Endodermal cell (in vitro differentiated cells): ENCODE measurements around the gene GRIK4. TPM values are rescaled to one million over a fixed set of nuclear protein-coding genes. Genes with fewer than 3 reads are reported as not detected.

ENCODE experiments used
- DNase-seq: peaks from one replicate; pipeline ENCODE4 v3.0.0-alpha.2; 2017
- H3K27ac ChIP-seq: 2 replicates; pipeline ENCODE4 v1.5.1; 2013; ENCODE audit warnings: mild to moderate bottlenecking, low read depth, low read length, moderate library complexity
- H3K27me3 ChIP-seq: 2 replicates; pipeline ENCODE4 v1.6.1; 2013; ENCODE audit warnings: mild to moderate bottlenecking, low read length, moderate library complexity; ENCODE audit not compliant: insufficient read depth, control insufficient read depth, poor library complexity, severe bottlenecking
- H3K36me3 ChIP-seq: 2 replicates; pipeline ENCODE4 v1.7.0; 2013; ENCODE audit warnings: mild to moderate bottlenecking, low read length, moderate library complexity; ENCODE audit not compliant: control insufficient read depth, insufficient read depth
- H3K4me1 ChIP-seq: one replicate; pipeline ENCODE4 v1.7.0; 2013; ENCODE audit warnings: low read length; ENCODE audit not compliant: control insufficient read depth, insufficient read depth
- H3K4me3 ChIP-seq: 2 replicates; pipeline ENCODE4 v1.5.1; 2013; ENCODE audit warnings: mild to moderate bottlenecking, low read length, moderate library complexity
- H3K9ac ChIP-seq: 2 replicates; pipeline ENCODE4 v1.6.1; 2013; ENCODE audit warnings: mild to moderate bottlenecking, low read length, moderate library complexity; ENCODE audit not compliant: poor library complexity, severe bottlenecking; ENCODE audit errors: extremely low read depth
- H3K9me3 ChIP-seq: 2 replicates; pipeline ENCODE4 v1.6.1; 2013; ENCODE audit warnings: mild to moderate bottlenecking, low read length, moderate library complexity; ENCODE audit not compliant: control insufficient read depth
- H3K27ac Mint-ChIP-seq: 2 replicates; pipeline ENCODE4 v1.8.0; 2020; ENCODE audit warnings: mixed read lengths
- H3K27me3 Mint-ChIP-seq: 2 replicates; pipeline ENCODE4 v1.8.0; 2021; ENCODE audit warnings: mild to moderate bottlenecking, mixed read lengths; ENCODE audit not compliant: insufficient read depth
- H3K36me3 Mint-ChIP-seq: 2 replicates; pipeline ENCODE4 v1.8.0; 2020; ENCODE audit warnings: low read depth, mixed read lengths
- H3K4me1 Mint-ChIP-seq: 2 replicates; pipeline ENCODE4 v1.8.0; 2020; ENCODE audit warnings: mixed read lengths
- H3K4me3 Mint-ChIP-seq: 2 replicates; pipeline ENCODE4 v1.8.0; 2020; ENCODE audit warnings: mild to moderate bottlenecking, moderate library complexity, mixed read lengths
- H3K9me3 Mint-ChIP-seq: 2 replicates; pipeline ENCODE4 v1.8.0; 2020; ENCODE audit warnings: mild to moderate bottlenecking, mixed read lengths
- WGBS, 2 experiments: methylation state at CpG; one replicate each; pipeline versions ENCODE4 v1.1.5 to v1.1.7; 2013; ENCODE audit warnings: missing lambda C conversion rate in 2 of 2, mixed read lengths in 1 of 2; ENCODE audit not compliant: insufficient coverage in 1 of 2, insufficient read length in 1 of 2; 5-methylcytosine and 5-hydroxymethylcytosine counted together
- total RNA-seq, 2 donors: library from RNA; stranded (reverse); fragmentation: NEBNext Ultra II Directional in 1 of 2; extraction: Animal tissue kit (Norgen Biotek cat#: 25700) in 1 of 2; gene quantifications; 2 replicates in 1 of 2; 3 replicates in 1 of 2; pipeline ENCODE4 v1.2.1, GENCODE V29; 2021
- TF ChIP-seq, protein P1 (sequence below): fragments of 200-600 bp; sonication (generic); conservative IDR thresholded peaks from 2 replicates; pipeline ENCODE4 v1.5.0; 2021; ENCODE audit warnings: antibody characterized with exemption, mild to moderate bottlenecking

GRIK4 gene
- total RNA-seq, 2 donors from 2014 or later = 1.7 to 3.5 TPM

DNA sequence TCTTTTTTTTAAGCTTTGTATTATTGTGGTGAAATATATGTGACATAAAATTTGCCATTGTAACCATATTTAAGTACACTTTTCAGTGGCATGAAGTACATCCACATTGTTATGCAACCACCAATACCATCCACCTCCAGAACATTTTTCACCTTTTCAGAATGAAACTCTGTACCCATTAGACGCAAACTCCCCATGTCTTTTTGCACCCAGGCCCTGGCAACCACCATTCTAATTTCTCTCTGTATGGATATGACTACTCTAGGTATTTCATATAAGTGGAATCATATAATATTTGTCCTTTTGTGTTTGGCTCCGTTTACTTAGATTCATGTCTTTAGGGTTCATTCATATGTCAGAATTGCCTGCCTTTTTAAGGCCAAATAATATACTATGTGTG lies 329.5 kb downstream of the GRIK4 start:
- Mint-ChIP-seq H3K4me1 (no peaks in the 10 kb centered on the region), H3K27ac (no peak overlapping the region), H3K27me3 (no peaks in the 10 kb centered on the region), H3K4me3 (no peak overlapping the region), H3K9me3 (no peaks in the 10 kb centered on the region), H3K36me3 (no peaks in the 10 kb centered on the region)
- no peak for DNase-seq
- no peaks in the 10 kb centered on the region for H3K27me3 ChIP-seq
- WGBS, 2 experiments = 50% methylated on average over 2 of the region's 2 CpGs; no CpG with 5 or more reads in 1 of the 2 experiments
- H3K4me1 ChIP-seq = no peaks in the 10 kb centered on the region
- no peaks in the 10 kb centered on the region for H3K9me3 ChIP-seq
- H3K9ac ChIP-seq = no peak overlapping the region
- H3K4me3 ChIP-seq = no peak overlapping the region
- TF ChIP-seq, protein P1, sequence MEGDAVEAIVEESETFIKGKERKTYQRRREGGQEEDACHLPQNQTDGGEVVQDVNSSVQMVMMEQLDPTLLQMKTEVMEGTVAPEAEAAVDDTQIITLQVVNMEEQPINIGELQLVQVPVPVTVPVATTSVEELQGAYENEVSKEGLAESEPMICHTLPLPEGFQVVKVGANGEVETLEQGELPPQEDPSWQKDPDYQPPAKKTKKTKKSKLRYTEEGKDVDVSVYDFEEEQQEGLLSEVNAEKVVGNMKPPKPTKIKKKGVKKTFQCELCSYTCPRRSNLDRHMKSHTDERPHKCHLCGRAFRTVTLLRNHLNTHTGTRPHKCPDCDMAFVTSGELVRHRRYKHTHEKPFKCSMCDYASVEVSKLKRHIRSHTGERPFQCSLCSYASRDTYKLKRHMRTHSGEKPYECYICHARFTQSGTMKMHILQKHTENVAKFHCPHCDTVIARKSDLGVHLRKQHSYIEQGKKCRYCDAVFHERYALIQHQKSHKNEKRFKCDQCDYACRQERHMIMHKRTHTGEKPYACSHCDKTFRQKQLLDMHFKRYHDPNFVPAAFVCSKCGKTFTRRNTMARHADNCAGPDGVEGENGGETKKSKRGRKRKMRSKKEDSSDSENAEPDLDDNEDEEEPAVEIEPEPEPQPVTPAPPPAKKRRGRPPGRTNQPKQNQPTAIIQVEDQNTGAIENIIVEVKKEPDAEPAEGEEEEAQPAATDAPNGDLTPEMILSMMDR = no peak
- H3K27ac ChIP-seq = no peak overlapping the region
- H3K36me3 ChIP-seq = no peaks in the 10 kb centered on the region

DNA sequence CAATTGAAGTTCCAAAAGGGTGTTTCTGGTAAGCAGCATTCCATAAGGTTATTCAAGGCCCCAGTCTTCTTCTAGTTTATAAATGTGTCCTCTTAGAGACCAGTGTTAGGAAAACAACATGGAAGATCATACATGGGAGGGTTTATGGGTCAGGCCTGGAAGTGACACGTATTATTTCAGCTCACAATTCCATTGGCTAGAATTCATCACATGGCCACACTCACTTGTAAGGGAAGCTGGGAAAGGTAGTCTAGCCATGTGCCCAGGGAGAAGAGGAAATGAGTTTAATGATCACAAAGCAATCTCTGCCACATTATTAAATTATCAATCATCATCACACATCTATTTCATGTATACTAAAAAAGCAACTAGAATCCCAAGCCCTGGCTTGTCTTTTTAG lies 330.6 kb downstream of the GRIK4 start:
- Histone ChIP-seq H3K4me1 (no peaks in the 10 kb centered on the region), H3K36me3 (no peaks in the 10 kb centered on the region), H3K27ac (no peak overlapping the region), H3K9ac (no peak overlapping the region), H3K9me3 (no peaks in the 10 kb centered on the region), H3K4me3 (no peak overlapping the region), H3K27me3 (no peaks in the 10 kb centered on the region)
- Mint-ChIP-seq H3K4me1 (no peaks in the 10 kb centered on the region), H3K4me3 (no peak overlapping the region), H3K27me3 (no peaks in the 10 kb centered on the region), H3K9me3 (no peaks in the 10 kb centered on the region), H3K27ac (no peak overlapping the region), H3K36me3 (no peaks in the 10 kb centered on the region)
- 92% methylated on average over 1 of the region's 1 CpG; no CpG with 5 or more reads in 1 of the 2 experiments for WGBS, 2 experiments
- DNase-seq = no peak
- TF ChIP-seq, protein P1 = no peak

DNA sequence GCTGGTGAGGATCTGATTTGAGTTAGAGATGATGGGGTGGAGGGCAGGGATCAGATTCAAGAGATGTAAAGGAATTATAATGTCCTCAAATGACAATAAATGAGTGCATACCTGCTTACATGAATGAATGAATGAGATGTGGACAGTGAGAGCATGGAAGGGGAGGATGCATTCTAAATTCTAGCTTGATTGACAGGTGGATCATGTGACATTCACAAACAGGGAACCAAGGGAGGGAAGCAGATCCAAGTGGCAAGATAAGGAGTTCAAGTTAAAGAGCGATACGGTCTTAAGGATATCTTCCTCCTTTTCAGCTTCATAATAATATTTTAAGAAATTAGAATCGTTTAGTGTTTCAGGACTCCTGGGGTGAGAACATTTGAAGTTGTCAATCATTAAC lies 341.9 kb downstream of the GRIK4 start:
- TF ChIP-seq, protein P1 = no peak
- no peak for DNase-seq
- no peaks in the 10 kb centered on the region for H3K4me1 ChIP-seq
- no peaks in the 10 kb centered on the region for H3K9me3 ChIP-seq
- no peak overlapping the region for H3K27ac ChIP-seq
- H3K27ac Mint-ChIP-seq = no peak overlapping the region
- no peaks in the 10 kb centered on the region for H3K27me3 ChIP-seq
- no peaks in the 10 kb centered on the region for H3K36me3 ChIP-seq
- no peak overlapping the region for H3K4me3 Mint-ChIP-seq
- no peaks in the 10 kb centered on the region for H3K4me1 Mint-ChIP-seq
- H3K36me3 Mint-ChIP-seq = no peaks in the 10 kb centered on the region
- H3K9ac ChIP-seq = no peak overlapping the region
- no peak overlapping the region for H3K4me3 ChIP-seq
- H3K27me3 Mint-ChIP-seq = no peaks in the 10 kb centered on the region
- no peaks in the 10 kb centered on the region for H3K9me3 Mint-ChIP-seq
- WGBS, 2 experiments = 84 to 100% methylated on average over 1 to 3 of the region's 3 CpGs
